Naive thymus-derived CD8-positive, alpha-beta T cell (primary cell): ENCODE data around the gene JUNB. TPM values are rescaled to one million over a fixed set of nuclear protein-coding genes. Genes with fewer than 3 reads are reported as not detected.

Experiments used
- ATAC-seq, 2 donors: fragments of 150-1000 bp; cut with Tn5 transposase in 1 of 2; sonication (Bioruptor Pico), chemical (Tn5 transposase) in 1 of 2; 1 replicate in 1 of 2; 2 replicates in 1 of 2; pipeline ENCODE4 v1.10.0; 2021; ENCODE audit warnings: mild to moderate bottlenecking in 2 of 2, moderate library complexity in 2 of 2
- POLR2A ChIA-PET: fragments of 350-600 bp; sonication (Branson Sonifier 250); formaldehyde crosslinking; loops from one replicate; lab custom pipeline; 2021; ENCODE audit warnings: antibody characterized with exemption; lab: Charles Lee
- DNase-seq, 10 donors: peaks; one replicate each; pipeline versions ENCODE4 v3.0.0 to v3.0.0-alpha.2; 2020 to 2022
- H3K27ac Mint-ChIP-seq, 10 donors: one replicate each; pipeline ENCODE4 v1.8.0; 2020 to 2022; ENCODE audit warnings: mild to moderate bottlenecking in 10 of 10, mixed read lengths in 10 of 10, moderate library complexity in 4 of 10, inconsistent platforms in 1 of 10
- H3K27me3 Mint-ChIP-seq, 5 donors: one replicate each; pipeline ENCODE4 v1.8.0; 2021 to 2022; ENCODE audit warnings: mixed read lengths in 5 of 5
- H3K36me3 Mint-ChIP-seq, 3 donors: one replicate each; pipeline ENCODE4 v1.8.0; 2020 to 2022; ENCODE audit warnings: mixed read lengths in 3 of 3, mild to moderate bottlenecking in 2 of 3, inconsistent platforms in 1 of 3
- H3K4me1 Mint-ChIP-seq, 4 donors: one replicate each; pipeline ENCODE4 v1.8.0; 2021 to 2022; ENCODE audit warnings: mixed read lengths in 4 of 4
- H3K4me3 Mint-ChIP-seq, 10 donors: one replicate each; pipeline ENCODE4 v1.8.0; 2020 to 2022; ENCODE audit warnings: mild to moderate bottlenecking in 10 of 10, mixed read lengths in 10 of 10, moderate library complexity in 6 of 10, inconsistent platforms in 1 of 10
- H3K9me3 Mint-ChIP-seq, 9 donors: one replicate each; pipeline ENCODE4 v1.8.0; 2020 to 2022; ENCODE audit warnings: mixed read lengths in 9 of 9, mild to moderate bottlenecking in 3 of 9, inconsistent platforms in 1 of 9, moderate library complexity in 1 of 9
- microRNA-seq: library from miRNA; unstranded; fragments of <30 nt; microRNA quantifications from one replicate; pipeline ENCODE4 v1.2.0, GENCODE V29; 2022; ENCODE audit warnings: borderline microRNAs expressed
- polyA plus RNA-seq, 3 donors: library from polyadenylated mRNA; unstranded; fragments of 300-500 nt; fragmentation: Illumina TruSeq; gene quantifications; one replicate each; pipeline ENCODE4 v1.2.3, GENCODE V29; 2021
- total RNA-seq, 8 experiments: library from RNA in 2 of 8; stranded (reverse) in 2 of 8; gene quantifications; one replicate each; pipeline ENCODE4 v1.2.3 and lab custom pipeline; 2021 to 2026

JUNB gene
- total and polyA plus RNA-seq, 5 experiments from 2014 or later = 99.1 to 1,468 (median 845) TPM

DNA sequence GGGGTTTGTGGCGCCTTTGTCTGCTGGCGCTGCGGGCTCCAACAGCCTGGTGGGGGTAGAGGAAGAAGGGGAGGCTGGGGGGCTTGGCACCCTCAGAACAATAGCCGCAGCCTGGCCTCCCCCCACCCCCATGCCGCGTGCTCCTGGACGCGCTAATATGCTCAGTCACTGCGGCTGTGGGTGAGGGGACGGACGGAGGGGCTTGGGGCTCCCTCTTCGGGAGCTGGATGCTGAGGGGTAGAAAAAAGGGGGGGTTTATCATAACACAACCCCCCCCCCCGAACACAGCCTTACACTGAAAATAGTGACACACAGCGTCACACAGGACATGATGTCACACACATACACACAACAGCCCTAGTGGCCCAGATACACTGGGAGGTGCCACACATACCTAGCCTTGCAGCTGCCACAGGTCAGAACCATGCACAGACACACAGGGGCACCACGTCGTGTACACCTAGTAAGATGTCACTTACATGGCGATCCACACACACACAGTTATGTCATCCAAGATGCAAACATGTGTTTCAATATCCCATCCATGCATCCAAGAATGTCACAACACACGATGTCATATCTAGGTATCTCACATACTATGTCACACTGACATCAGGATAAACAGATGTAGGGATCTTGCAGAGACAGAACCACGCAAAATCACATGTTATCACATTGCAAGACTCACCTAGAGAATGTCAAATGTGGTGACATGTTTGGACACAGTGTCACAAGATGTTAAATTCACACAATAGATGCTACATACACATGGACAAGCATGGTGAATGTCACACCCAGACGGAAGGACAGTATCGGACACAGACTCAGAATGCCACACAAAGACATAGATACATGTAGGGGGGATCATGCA lies 47.8 kb downstream of the JUNB start:
- peaks cover 55 to 92% (median 67%) of the 10 kb centered on the region in 5 donors for H3K27me3 Mint-ChIP-seq
- H3K4me3 Mint-ChIP-seq = peak overlapping the region; percentile 4 to 82 (median 74)
- ATAC-seq = peak in 1 of 2 donors; percentile 68
- POLR2A ChIA-PET = no interaction called here
- H3K27ac Mint-ChIP-seq = peak overlapping the region in 1 of 10 donors; percentile 75
- DNase-seq = peak in 2 of 10 donors; percentile 21 to 62
- H3K9me3 Mint-ChIP-seq = peaks cover 0 to 4% (median 0%) of the 10 kb centered on the region in 9 donors
- peaks cover 23 to 50% (median 38%) of the 10 kb centered on the region in 4 donors for H3K4me1 Mint-ChIP-seq
- peaks cover 0 to 11% (median 2%) of the 10 kb centered on the region in 3 donors for H3K36me3 Mint-ChIP-seq

GRCh38 chr19:12840091-12841079 lies 49.1 kb downstream of the JUNB start:
- POLR2A ChIA-PET = no interaction called here
- Mint-ChIP-seq H3K4me1 (peaks cover 19 to 43% (median 33%) of the 10 kb centered on the region in 4 donors), H3K27me3 (peaks cover 54 to 89% (median 66%) of the 10 kb centered on the region in 5 donors), H3K36me3 (peaks cover 0 to 11% (median 2%) of the 10 kb centered on the region in 3 donors), H3K4me3 (peak overlapping the region in 9 of 10 donors; percentile 7 to 75 (median 43)), H3K27ac (peak overlapping the region in 1 of 10 donors; percentile 70), H3K9me3 (no peaks in the 10 kb centered on the region)
- ATAC-seq (peak in 1 of 2 donors; percentile 24), DNase-seq (peak in 4 of 10 donors; percentile 14 to 39 (median 28))

GRCh38 chr19:12841094-12841493 lies 49.8 kb downstream of the JUNB start:
- DNase-seq = no peak
- POLR2A ChIA-PET = no interaction called here
- peak overlapping the region; percentile 7 to 75 (median 42) for H3K4me3 Mint-ChIP-seq

GRCh38 chr19:12842511-12842910 lies 51.2 kb downstream of the JUNB start:
- no peak for DNase-seq
- Mint-ChIP-seq H3K4me1 (peaks cover 21 to 36% (median 34%) of the 10 kb centered on the region in 4 donors), H3K27me3 (peaks cover 43 to 88% (median 56%) of the 10 kb centered on the region in 5 donors), H3K4me3 (peak overlapping the region in 1 of 10 donors; percentile 11), H3K36me3 (peaks cover 0 to 11% (median 2%) of the 10 kb centered on the region in 3 donors), H3K9me3 (no peaks in the 10 kb centered on the region), H3K27ac (no peak overlapping the region)
- no peak for ATAC-seq
- POLR2A ChIA-PET = no interaction called here

More at GRCh38 chr19:12841094-12841493, 49.8 kb downstream of the JUNB start:
- ATAC-seq = no peak
- H3K36me3 Mint-ChIP-seq = peaks cover 0 to 11% (median 2%) of the 10 kb centered on the region in 3 donors
- H3K4me1 Mint-ChIP-seq = peaks cover 19 to 43% (median 33%) of the 10 kb centered on the region in 4 donors
- peaks cover 51 to 89% (median 61%) of the 10 kb centered on the region in 5 donors for H3K27me3 Mint-ChIP-seq
- H3K9me3 Mint-ChIP-seq = no peaks in the 10 kb centered on the region
- no peak overlapping the region for H3K27ac Mint-ChIP-seq

Small RNA genes within 50 kb of the gene (microRNA-seq; reads per million reads assigned to microRNA genes)
- not detected for gene MIR5684

Other genes starting within 250 kb of the JUNB start
- 10 to 100 TPM; 35.4 to 38.4 TPM for gene ZNF564, start 240.0 kb upstream of the JUNB start, total RNA-seq
- gene ZNF564, start 240.0 kb upstream of the JUNB start, polyA plus RNA-seq = 10 to 100 TPM in 2 of 3 donors, 1 to 10 TPM in 1; 8.9 to 12.3 (median 10.0) TPM
- 10 to 100 TPM; 14.4 to 15.4 TPM for gene ZNF490, start 180.7 kb upstream of the JUNB start, total RNA-seq
- gene ZNF490, start 180.7 kb upstream of the JUNB start, polyA plus RNA-seq = 1 to 10 TPM; 3.7 to 6.8 (median 6.5) TPM
- 10 to 100 TPM; 46.2 to 48.0 TPM for gene ZNF791, start 180.6 kb upstream of the JUNB start, total RNA-seq
- gene ZNF791, start 180.6 kb upstream of the JUNB start, polyA plus RNA-seq = 10 to 100 TPM; 14.2 to 18.6 (median 17.9) TPM
- gene MAN2B1, start 124.7 kb upstream of the JUNB start, total RNA-seq = 100 to 1,000 TPM in 1 of 2 experiments, 10 to 100 TPM in 1; 87.5 to 101 TPM
- gene MAN2B1, start 124.7 kb upstream of the JUNB start, polyA plus RNA-seq = 10 to 100 TPM; 33.9 to 55.4 (median 34.7) TPM
- gene WDR83, start 124.7 kb upstream of the JUNB start, total RNA-seq = 10 to 100 TPM; 17.6 to 22.7 TPM
- gene WDR83, start 124.7 kb upstream of the JUNB start, polyA plus RNA-seq = 10 to 100 TPM; 12.6 to 19.9 (median 12.9) TPM
- gene DHPS, start 109.6 kb upstream of the JUNB start, total RNA-seq = 100 to 1,000 TPM; 219 to 224 TPM
- gene DHPS, start 109.6 kb upstream of the JUNB start, polyA plus RNA-seq = 100 to 1,000 TPM in 1 of 3 donors, 10 to 100 TPM in 2; 74.8 to 108 (median 88.9) TPM
- gene GNG14, start 103.5 kb upstream of the JUNB start, total RNA-seq = not detected
- not detected for gene GNG14, start 103.5 kb upstream of the JUNB start, polyA plus RNA-seq
- 1 to 10 TPM; 2.8 to 2.9 TPM for gene FBXW9, start 94.9 kb upstream of the JUNB start, total RNA-seq
- gene FBXW9, start 94.9 kb upstream of the JUNB start, polyA plus RNA-seq = 1 to 10 TPM; 4.3 to 5.7 (median 5.4) TPM
- 10 to 100 TPM; 80.5 to 81.7 TPM for gene TNPO2, start 67.6 kb upstream of the JUNB start, total RNA-seq
- 1 to 10 TPM; 2.0 to 3.1 (median 2.6) TPM for gene TNPO2, start 67.6 kb upstream of the JUNB start, polyA plus RNA-seq
- 100 to 1,000 TPM; 197 to 220 TPM for gene TRIR, start 56.8 kb upstream of the JUNB start, total RNA-seq
- gene TRIR, start 56.8 kb upstream of the JUNB start, polyA plus RNA-seq = 100 to 1,000 TPM; 181 to 206 (median 205) TPM
- 10 to 100 TPM; 26.7 to 30.9 TPM for gene GET3, start 54.0 kb upstream of the JUNB start, total RNA-seq
- gene GET3, start 54.0 kb upstream of the JUNB start, polyA plus RNA-seq = 10 to 100 TPM; 46.8 to 72.3 (median 55.7) TPM
- not detected for gene BEST2, start 39.7 kb upstream of the JUNB start, total RNA-seq
- not detected for gene BEST2, start 39.7 kb upstream of the JUNB start, polyA plus RNA-seq
- gene HOOK2, start 15.9 kb upstream of the JUNB start, total RNA-seq = 10 to 100 TPM; 25.2 to 27.0 TPM
- gene HOOK2, start 15.9 kb upstream of the JUNB start, polyA plus RNA-seq = 1 to 10 TPM; 3.0 to 4.3 (median 3.2) TPM
- gene PRDX2, start 10.3 kb downstream of the JUNB start, total RNA-seq = 100 to 1,000 TPM; 108 to 112 TPM
- gene PRDX2, start 10.3 kb downstream of the JUNB start, polyA plus RNA-seq = 100 to 1,000 TPM; 253 to 362 (median 333) TPM
- 1 to 10 TPM in 1 of 2 experiments, not detected in 1; 1.1 TPM for gene THSD8, start 10.6 kb downstream of the JUNB start, total RNA-seq
- gene THSD8, start 10.6 kb downstream of the JUNB start, polyA plus RNA-seq = 1 to 10 TPM in 2 of 3 donors, under 1 TPM in 1; 0.96 to 3.1 (median 1.0) TPM
- 10 to 100 TPM; 12.1 to 12.9 TPM for gene RNASEH2A, start 15.1 kb downstream of the JUNB start, total RNA-seq
- gene RNASEH2A, start 15.1 kb downstream of the JUNB start, polyA plus RNA-seq = 10 to 100 TPM; 16.3 to 22.6 (median 21.9) TPM
- not detected for gene RTBDN, start 43.1 kb downstream of the JUNB start, total RNA-seq
- not detected for gene RTBDN, start 43.1 kb downstream of the JUNB start, polyA plus RNA-seq
- gene MAST1, start 47.0 kb downstream of the JUNB start, total RNA-seq = 1 to 10 TPM in 1 of 2 experiments, under 1 TPM in 1; 0.26 to 1.3 TPM
- gene MAST1, start 47.0 kb downstream of the JUNB start, polyA plus RNA-seq = 1 to 10 TPM in 1 of 3 donors, under 1 TPM in 2; 0.22 to 4.4 (median 0.97) TPM
- 10 to 100 TPM; 26.2 to 27.3 TPM for gene DNASE2, start 90.0 kb downstream of the JUNB start, total RNA-seq
- 10 to 100 TPM; 46.1 to 49.5 (median 46.2) TPM for gene DNASE2, start 90.0 kb downstream of the JUNB start, polyA plus RNA-seq
- not detected for gene KLF1, start 95.7 kb downstream of the JUNB start, total RNA-seq
- under 1 TPM in 1 of 3 donors, not detected in 2; 0.45 TPM for gene KLF1, start 95.7 kb downstream of the JUNB start, polyA plus RNA-seq
- gene GCDH, start 99.7 kb downstream of the JUNB start, total RNA-seq = 10 to 100 TPM; 68.5 to 69.8 TPM
- gene GCDH, start 99.7 kb downstream of the JUNB start, polyA plus RNA-seq = 10 to 100 TPM; 18.0 to 20.7 (median 19.8) TPM
- gene SYCE2, start 127.8 kb downstream of the JUNB start, total RNA-seq = 1 to 10 TPM in 1 of 2 experiments, not detected in 1; 1.8 TPM
- not detected for gene SYCE2, start 127.8 kb downstream of the JUNB start, polyA plus RNA-seq
- 10 to 100 TPM; 54.6 to 60.5 TPM for gene FARSA, start 142.2 kb downstream of the JUNB start, total RNA-seq
- 10 to 100 TPM; 49.8 to 87.7 (median 63.6) TPM for gene FARSA, start 142.2 kb downstream of the JUNB start, polyA plus RNA-seq
- gene CALR, start 147.1 kb downstream of the JUNB start, total RNA-seq = 100 to 1,000 TPM; 448 to 463 TPM
- 100 to 1,000 TPM; 135 to 190 (median 165) TPM for gene CALR, start 147.1 kb downstream of the JUNB start, polyA plus RNA-seq
- 100 to 1,000 TPM; 117 to 125 TPM for gene RAD23A, start 154.4 kb downstream of the JUNB start, total RNA-seq
- 100 to 1,000 TPM in 2 of 3 donors, 10 to 100 TPM in 1; 78.0 to 114 (median 102) TPM for gene RAD23A, start 154.4 kb downstream of the JUNB start, polyA plus RNA-seq
- gene GADD45GIP1, start 165.7 kb downstream of the JUNB start, total RNA-seq = 10 to 100 TPM; 17.3 to 17.8 TPM
- 10 to 100 TPM; 59.4 to 65.1 (median 64.7) TPM for gene GADD45GIP1, start 165.7 kb downstream of the JUNB start, polyA plus RNA-seq
- not detected for gene DAND5, start 178.1 kb downstream of the JUNB start, total RNA-seq
- not detected for gene DAND5, start 178.1 kb downstream of the JUNB start, polyA plus RNA-seq
- gene NFIX, start 204.0 kb downstream of the JUNB start, total RNA-seq = 1 to 10 TPM; 4.9 to 8.6 TPM
- gene NFIX, start 204.0 kb downstream of the JUNB start, polyA plus RNA-seq = 1 to 10 TPM in 1 of 3 donors, under 1 TPM in 1, not detected in 1; 0.68 to 1.5 TPM